Measurements from ENCODE around the gene TMEM178B.

DNA sequence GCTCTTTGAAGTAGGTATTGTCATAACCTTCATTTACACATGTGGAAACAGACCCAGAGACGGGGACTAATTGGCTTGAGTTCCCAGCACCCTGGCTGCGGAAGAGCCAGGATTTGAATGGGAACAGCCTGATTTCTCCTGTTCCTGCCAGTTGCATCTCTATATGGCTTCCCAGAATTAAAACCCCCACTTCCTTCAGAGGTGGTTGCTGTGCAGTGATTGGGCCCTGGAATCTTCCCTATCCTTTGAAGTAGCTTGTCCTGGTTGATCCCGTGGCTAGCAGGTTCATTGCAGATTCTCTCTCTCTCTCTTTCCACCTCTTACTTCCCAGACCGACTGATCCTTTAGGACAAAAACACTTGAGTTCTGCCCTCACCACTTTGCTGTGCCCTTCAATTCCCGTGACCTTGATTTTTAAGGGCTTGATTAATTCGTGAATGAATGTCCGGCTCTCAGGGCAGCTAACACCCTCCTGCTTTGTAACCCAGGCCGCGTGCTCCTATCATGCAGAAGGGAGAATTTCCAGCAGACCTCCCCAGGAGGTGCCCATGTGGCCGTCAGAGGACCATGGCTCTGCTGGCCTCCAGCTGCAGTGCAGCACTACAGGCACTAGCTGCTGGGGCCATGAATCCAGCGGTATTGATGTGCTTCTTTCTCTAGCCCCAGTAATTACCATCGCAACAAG, 356.7 kb downstream of the TMEM178B start:
- no peak for TF ChIP-seq EP300 (IDR thresholded peaks at IDR 0.05)
- no peak for TF ChIP-seq CTCF (IDR thresholded peaks at IDR 0.05)
- TF ChIP-seq POLR2AphosphoS5 (IDR thresholded peaks at IDR 0.05): no peak

All from sigmoid colon (tissue), 4 donors.